ENCODE results near the gene GINS1. TPM values are rescaled to one million over a fixed set of nuclear protein-coding genes. Genes with fewer than 3 reads are reported as not detected.

Gene GINS1
- polyA plus RNA-seq, 1 of the 3 experiments (the other 2 are of a cell fraction): 5.1 TPM

DNA sequence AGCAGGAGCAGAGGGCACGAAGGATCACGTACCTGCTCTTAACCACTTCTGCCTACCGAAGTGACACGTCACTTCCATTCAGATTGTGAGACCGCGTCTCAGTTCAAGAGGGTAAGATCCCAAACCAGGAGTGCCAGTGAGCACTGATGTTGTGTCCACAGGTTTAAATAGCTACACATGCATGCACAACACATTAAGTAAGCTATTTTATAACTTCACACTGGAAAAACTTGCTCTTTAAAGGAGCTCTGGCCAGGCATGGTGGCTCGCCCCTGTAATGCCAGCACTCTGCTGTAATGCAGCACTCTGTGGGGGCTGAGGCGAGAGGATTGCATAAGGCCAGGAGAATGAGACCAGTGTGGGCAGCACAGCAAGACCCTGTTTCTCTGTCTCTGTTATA lies 37.9 kb upstream of the GINS1 start:
- no peak for DNase-seq
- H4K20me1 ChIP-seq (ENCODE audit: insufficient read depth): no peaks in the 10 kb centered on the region
- WGBS (ENCODE audit: low lambda C conversion rate): 96% methylated on average over 8 of the region's 8 CpGs
- no peak overlapping the region for H3K27ac ChIP-seq (ENCODE audit: low read depth in 2 of 2, low read length in 1 of 2)
- no peak overlapping the region for H3K4me3 ChIP-seq (ENCODE audit: low read depth in 2 of 2, low read length in 1 of 2)
- H3K79me2 ChIP-seq (ENCODE audit: insufficient read depth): peaks cover 44% of the 10 kb centered on the region; the same call in 1 of the 2 replicates
- H3K9me3 ChIP-seq: no peaks in the 10 kb centered on the region; the same call in 1 of the 2 replicates
- H3K9ac ChIP-seq: no peak overlapping the region
- TF ChIP-seq POLR2AphosphoS5 (IDR thresholded peaks at IDR 0.05; ENCODE audit: low read depth, low read length): no peak
- TF ChIP-seq ELF1 (IDR thresholded peaks at IDR 0.05): no peak
- no peak for TF ChIP-seq RCOR1 (IDR thresholded peaks at IDR 0.05; ENCODE audit: low read length)
- TF ChIP-seq MEF2A (IDR thresholded peaks at IDR 0.05; ENCODE audit: borderline replicate concordance, low read depth): no peak
- TF ChIP-seq, protein P1, sequence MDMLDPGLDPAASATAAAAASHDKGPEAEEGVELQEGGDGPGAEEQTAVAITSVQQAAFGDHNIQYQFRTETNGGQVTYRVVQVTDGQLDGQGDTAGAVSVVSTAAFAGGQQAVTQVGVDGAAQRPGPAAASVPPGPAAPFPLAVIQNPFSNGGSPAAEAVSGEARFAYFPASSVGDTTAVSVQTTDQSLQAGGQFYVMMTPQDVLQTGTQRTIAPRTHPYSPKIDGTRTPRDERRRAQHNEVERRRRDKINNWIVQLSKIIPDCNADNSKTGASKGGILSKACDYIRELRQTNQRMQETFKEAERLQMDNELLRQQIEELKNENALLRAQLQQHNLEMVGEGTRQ (IDR thresholded peaks at IDR 0.05; ENCODE audit: borderline replicate concordance, low read depth, low read length): no peak
- no peak for TF ChIP-seq NRF1 (IDR thresholded peaks at IDR 0.05; ENCODE audit: low read depth, low read length)
- TF ChIP-seq, protein P2, sequence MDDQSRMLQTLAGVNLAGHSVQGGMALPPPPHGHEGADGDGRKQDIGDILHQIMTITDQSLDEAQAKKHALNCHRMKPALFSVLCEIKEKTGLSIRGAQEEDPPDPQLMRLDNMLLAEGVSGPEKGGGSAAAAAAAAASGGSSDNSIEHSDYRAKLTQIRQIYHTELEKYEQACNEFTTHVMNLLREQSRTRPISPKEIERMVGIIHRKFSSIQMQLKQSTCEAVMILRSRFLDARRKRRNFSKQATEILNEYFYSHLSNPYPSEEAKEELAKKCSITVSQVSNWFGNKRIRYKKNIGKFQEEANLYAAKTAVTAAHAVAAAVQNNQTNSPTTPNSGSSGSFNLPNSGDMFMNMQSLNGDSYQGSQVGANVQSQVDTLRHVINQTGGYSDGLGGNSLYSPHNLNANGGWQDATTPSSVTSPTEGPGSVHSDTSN (IDR thresholded peaks at IDR 0.05): no peak
- no peak for TF ChIP-seq EZH2phosphoT487 (IDR thresholded peaks at IDR 0.05; ENCODE audit: borderline replicate concordance, low read depth)
- TF ChIP-seq RXRA (IDR thresholded peaks at IDR 0.05; ENCODE audit: borderline replicate concordance, low read depth): no peak
- no peak for TF ChIP-seq RAD21 (IDR thresholded peaks at IDR 0.05; ENCODE audit: low read length)
- TF ChIP-seq, protein P3, sequence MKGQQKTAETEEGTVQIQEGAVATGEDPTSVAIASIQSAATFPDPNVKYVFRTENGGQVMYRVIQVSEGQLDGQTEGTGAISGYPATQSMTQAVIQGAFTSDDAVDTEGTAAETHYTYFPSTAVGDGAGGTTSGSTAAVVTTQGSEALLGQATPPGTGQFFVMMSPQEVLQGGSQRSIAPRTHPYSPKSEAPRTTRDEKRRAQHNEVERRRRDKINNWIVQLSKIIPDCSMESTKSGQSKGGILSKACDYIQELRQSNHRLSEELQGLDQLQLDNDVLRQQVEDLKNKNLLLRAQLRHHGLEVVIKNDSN (IDR thresholded peaks at IDR 0.05; ENCODE audit: borderline replicate concordance, low read depth): no peak
- no peak for TF ChIP-seq REST (IDR thresholded peaks at IDR 0.05; ENCODE audit: low read depth, low read length)
- TF ChIP-seq RFX5 (IDR thresholded peaks at IDR 0.05; ENCODE audit: low read length): no peak
- TF ChIP-seq CHD2 (IDR thresholded peaks at IDR 0.05; ENCODE audit: low read length, partially characterized antibody): no peak
- no peak for TF ChIP-seq EP300 (IDR thresholded peaks at IDR 0.05; ENCODE audit: borderline replicate concordance in 1 of 2, low read depth in 1 of 2, low read length in 1 of 2)
- TF ChIP-seq GABPA (IDR thresholded peaks at IDR 0.05; ENCODE audit: low read depth): no peak
- no peak for TF ChIP-seq IRF3 (IDR thresholded peaks at IDR 0.05; ENCODE audit: low read depth, low read length)
- TF ChIP-seq, protein P4, sequence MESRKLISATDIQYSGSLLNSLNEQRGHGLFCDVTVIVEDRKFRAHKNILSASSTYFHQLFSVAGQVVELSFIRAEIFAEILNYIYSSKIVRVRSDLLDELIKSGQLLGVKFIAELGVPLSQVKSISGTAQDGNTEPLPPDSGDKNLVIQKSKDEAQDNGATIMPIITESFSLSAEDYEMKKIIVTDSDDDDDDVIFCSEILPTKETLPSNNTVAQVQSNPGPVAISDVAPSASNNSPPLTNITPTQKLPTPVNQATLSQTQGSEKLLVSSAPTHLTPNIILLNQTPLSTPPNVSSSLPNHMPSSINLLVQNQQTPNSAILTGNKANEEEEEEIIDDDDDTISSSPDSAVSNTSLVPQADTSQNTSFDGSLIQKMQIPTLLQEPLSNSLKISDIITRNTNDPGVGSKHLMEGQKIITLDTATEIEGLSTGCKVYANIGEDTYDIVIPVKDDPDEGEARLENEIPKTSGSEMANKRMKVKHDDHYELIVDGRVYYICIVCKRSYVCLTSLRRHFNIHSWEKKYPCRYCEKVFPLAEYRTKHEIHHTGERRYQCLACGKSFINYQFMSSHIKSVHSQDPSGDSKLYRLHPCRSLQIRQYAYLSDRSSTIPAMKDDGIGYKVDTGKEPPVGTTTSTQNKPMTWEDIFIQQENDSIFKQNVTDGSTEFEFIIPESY (IDR thresholded peaks at IDR 0.05; ENCODE audit: borderline replicate concordance, low read depth): no peak
- TF ChIP-seq MAX (IDR thresholded peaks at IDR 0.05; ENCODE audit: low read depth): no peak
- no peak overlapping the region for H3K4me2 ChIP-seq
- H2AFZ ChIP-seq (ENCODE audit: low read depth): no peak overlapping the region
- no peaks in the 10 kb centered on the region for H3K4me1 ChIP-seq (ENCODE audit: control insufficient read depth in 1 of 2, insufficient read depth in 2 of 2, low read depth in 1 of 2, low read length in 1 of 2)
- H3K27me3 ChIP-seq (ENCODE audit: insufficient read depth): no peaks in the 10 kb centered on the region
- no peaks in the 10 kb centered on the region for H3K36me3 ChIP-seq (replicated peaks in 1 of 2; ENCODE audit: control insufficient read depth in 1 of 2, insufficient read depth in 2 of 2, low read length in 1 of 2)
- H3K9me2 ChIP-seq: no peaks in the 10 kb centered on the region
- POLR2A ChIA-PET: interaction anchor here (0.7 kb wide), 1 partner anchor 55 kb away, joined by 3 read pairs; no protein-coding TSS in a partner anchor
- H3F3A ChIP-seq (replicated peaks; ENCODE audit: insufficient read depth): peaks cover 16% of the 10 kb centered on the region
- CTCF ChIA-PET: interaction anchor here (1.9 kb wide), 1 partner anchor 75 kb away, joined by 5 read pairs; no protein-coding TSS in a partner anchor
